Measurements from ENCODE around the gene FAM184A. TPM values are rescaled to one million over a fixed set of nuclear protein-coding genes. Genes with fewer than 3 reads are reported as not detected.
"Not testable (repeated sequence)": the region's sequence is repeated elsewhere in the genome, so short reads cannot be mapped to it uniquely, and the experiment has no call there.

The FAM184A gene
- total and polyA plus RNA-seq, 4 donors, result 15.7 to 44.2 (median 33.4) TPM

DNA sequence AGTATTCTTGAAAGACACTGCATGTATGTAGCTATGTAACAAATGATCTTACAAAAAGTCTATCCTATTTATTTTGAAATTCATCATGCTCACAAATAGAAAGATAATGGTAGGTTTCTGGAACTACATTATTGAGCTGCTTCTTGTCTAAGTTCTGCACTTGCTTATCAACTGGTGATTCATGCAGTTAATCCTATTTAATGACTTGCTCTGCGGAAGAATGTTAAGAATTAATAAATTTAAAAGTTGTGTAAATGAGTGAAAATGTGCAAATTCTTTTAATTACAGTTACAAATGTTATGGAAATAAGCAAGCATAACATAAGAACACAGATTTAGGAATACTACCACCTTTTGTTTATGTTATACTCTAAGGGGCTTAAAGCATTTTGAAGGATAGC is 76.4 kb downstream of the FAM184A start:
- no peak overlapping the region for H3K4me3 ChIP-seq (ENCODE audit: low read depth, low read length)
- no peaks in the 10 kb centered on the region for H3K9me3 ChIP-seq (ENCODE audit: control insufficient read depth, insufficient read depth, low read length)
- H3K27ac ChIP-seq (ENCODE audit: low read depth, low read length), result no peak overlapping the region
- peaks cover 2% of the 10 kb centered on the region for H3K36me3 ChIP-seq (ENCODE audit: control insufficient read depth, insufficient read depth, low read length)
- no peaks in the 10 kb centered on the region for H3K27me3 ChIP-seq (ENCODE audit: control insufficient read depth, insufficient read depth, low read length)
- WGBS (ENCODE audit: insufficient coverage), result no CpG with 5 or more reads among the region's 1 CpG
- no peaks in the 10 kb centered on the region for H3K4me1 ChIP-seq (ENCODE audit: control insufficient read depth, insufficient read depth, low read length)
- DNase-seq (ENCODE audit: low read depth in 4 of 6, low spot score in 6 of 6), result no peak

GRCh38 chr6:118999494-119000040 is 78.9 kb downstream of the FAM184A start:
- Histone ChIP-seq H3K4me3 (ENCODE audit: low read depth, low read length) (no peak overlapping the region), H3K36me3 (ENCODE audit: control insufficient read depth, insufficient read depth, low read length) (peaks cover 2% of the 10 kb centered on the region), H3K9me3 (ENCODE audit: control insufficient read depth, insufficient read depth, low read length) (no peaks in the 10 kb centered on the region), H3K27ac (ENCODE audit: low read depth, low read length) (no peak overlapping the region), H3K27me3 (ENCODE audit: control insufficient read depth, insufficient read depth, low read length) (no peaks in the 10 kb centered on the region), H3K4me1 (ENCODE audit: control insufficient read depth, insufficient read depth, low read length) (no peaks in the 10 kb centered on the region)
- no CpG with 5 or more reads among the region's 1 CpG for WGBS (ENCODE audit: insufficient coverage)
- no peak for DNase-seq (ENCODE audit: low read depth in 4 of 6, low spot score in 6 of 6)

DNA sequence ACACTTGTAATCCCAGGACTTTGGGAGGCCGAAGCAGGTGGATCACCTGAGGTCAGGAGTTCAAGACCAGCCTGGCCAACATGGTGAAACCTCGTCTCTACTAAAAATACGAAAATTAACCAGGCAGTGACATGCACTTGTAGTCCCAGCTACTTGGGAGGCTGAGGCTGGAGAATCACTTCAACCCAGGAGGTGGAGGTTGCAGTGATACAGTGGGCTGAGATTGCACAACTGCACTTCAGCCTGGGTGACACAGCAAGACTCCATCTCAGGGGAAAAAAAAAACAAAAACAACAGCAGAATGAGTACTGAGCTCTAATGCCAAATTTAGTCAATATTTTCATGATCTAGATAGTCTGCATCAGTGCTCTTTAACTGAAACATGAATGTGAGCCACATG is 81.0 kb downstream of the FAM184A start:
- not testable (repeated sequence) for H3K27ac ChIP-seq (ENCODE audit: low read depth, low read length); H3K4me1 ChIP-seq (ENCODE audit: control insufficient read depth, insufficient read depth, low read length); H3K9me3 ChIP-seq (ENCODE audit: control insufficient read depth, insufficient read depth, low read length); H3K36me3 ChIP-seq (ENCODE audit: control insufficient read depth, insufficient read depth, low read length); DNase-seq (ENCODE audit: low read depth in 4 of 6, low spot score in 6 of 6); H3K27me3 ChIP-seq (ENCODE audit: control insufficient read depth, insufficient read depth, low read length); H3K4me3 ChIP-seq (ENCODE audit: low read depth, low read length)
- 97% methylated on average over 3 of the region's 3 CpGs for WGBS (ENCODE audit: insufficient coverage)

DNA sequence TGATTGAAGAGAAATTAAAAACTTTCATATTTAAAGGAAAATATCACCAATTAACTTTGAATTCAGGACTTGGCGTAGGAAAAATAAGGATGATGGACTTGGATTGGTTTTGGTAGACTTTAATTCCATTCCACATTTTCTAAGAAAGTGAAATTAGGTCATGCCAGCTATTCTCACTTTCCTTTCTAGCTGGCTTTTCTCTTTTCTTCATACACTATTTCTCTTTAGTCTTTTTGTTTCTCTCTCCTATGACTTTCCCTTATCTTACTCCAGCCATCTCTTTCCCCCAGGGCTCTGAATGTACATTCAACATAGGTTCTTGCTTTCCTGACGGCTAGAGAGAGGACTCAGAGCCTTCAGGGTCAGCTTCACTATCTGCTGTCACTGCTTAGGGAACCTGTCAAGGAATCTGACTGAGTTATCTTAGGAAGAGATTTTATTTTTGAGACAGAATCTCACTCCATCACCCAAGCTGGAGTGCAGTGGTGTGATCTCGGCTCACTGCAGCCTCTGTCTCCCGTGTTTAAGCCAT is 82.1 kb downstream of the FAM184A start:
- WGBS (ENCODE audit: insufficient coverage), result 80% methylated on average over 1 of the region's 4 CpGs
- no peaks in the 10 kb centered on the region for H3K27me3 ChIP-seq (ENCODE audit: control insufficient read depth, insufficient read depth, low read length)
- H3K4me3 ChIP-seq (ENCODE audit: low read depth, low read length), result no peak overlapping the region
- no peaks in the 10 kb centered on the region for H3K4me1 ChIP-seq (ENCODE audit: control insufficient read depth, insufficient read depth, low read length)
- DNase-seq (ENCODE audit: low read depth in 4 of 6, low spot score in 6 of 6), result no peak
- no peak overlapping the region for H3K27ac ChIP-seq (ENCODE audit: low read depth, low read length)
- H3K36me3 ChIP-seq (ENCODE audit: control insufficient read depth, insufficient read depth, low read length), result peaks cover 2% of the 10 kb centered on the region
- H3K9me3 ChIP-seq (ENCODE audit: control insufficient read depth, insufficient read depth, low read length), result no peaks in the 10 kb centered on the region

- no peaks in the 10 kb centered on the region for H3K9me3 ChIP-seq (ENCODE audit: control insufficient read depth, insufficient read depth, low read length)
- no peak overlapping the region for H3K27ac ChIP-seq (ENCODE audit: low read depth, low read length)
- DNase-seq (ENCODE audit: low read depth in 4 of 6, low spot score in 6 of 6), result no peak
- 100% methylated on average over 2 of the region's 3 CpGs for WGBS (ENCODE audit: insufficient coverage)
- H3K4me3 ChIP-seq (ENCODE audit: low read depth, low read length), result no peak overlapping the region
- H3K4me1 ChIP-seq (ENCODE audit: control insufficient read depth, insufficient read depth, low read length), result no peaks in the 10 kb centered on the region
- peaks cover 3% of the 10 kb centered on the region for H3K36me3 ChIP-seq (ENCODE audit: control insufficient read depth, insufficient read depth, low read length)
- no peaks in the 10 kb centered on the region for H3K27me3 ChIP-seq (ENCODE audit: control insufficient read depth, insufficient read depth, low read length)
Observed at GRCh38 chr6:118993803-118994251, 84.6 kb downstream of the FAM184A start.

DNA sequence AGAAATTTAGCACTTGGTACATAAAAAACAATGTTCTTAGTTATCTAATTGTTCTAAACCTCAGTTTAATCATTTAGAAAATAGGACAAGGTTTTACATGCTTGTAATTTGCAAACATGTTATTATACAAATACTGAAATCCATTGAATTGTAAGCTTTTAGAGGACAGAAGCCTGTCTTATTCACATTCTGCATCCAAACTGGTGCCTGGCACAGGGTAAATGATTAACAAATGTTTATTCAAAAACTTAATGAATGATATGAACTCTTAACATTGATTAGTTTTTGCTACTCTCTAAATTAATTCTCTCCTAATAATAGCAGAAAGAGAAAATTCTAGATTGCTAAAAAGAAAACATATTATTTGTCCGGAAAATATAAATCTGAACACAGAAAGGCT is 85.1 kb downstream of the FAM184A start:
- no CpG with 5 or more reads among the region's 1 CpG for WGBS (ENCODE audit: insufficient coverage)
- no peak overlapping the region for H3K27ac ChIP-seq (ENCODE audit: low read depth, low read length)
- H3K4me1 ChIP-seq (ENCODE audit: control insufficient read depth, insufficient read depth, low read length), result no peaks in the 10 kb centered on the region
- H3K9me3 ChIP-seq (ENCODE audit: control insufficient read depth, insufficient read depth, low read length), result no peaks in the 10 kb centered on the region
- DNase-seq (ENCODE audit: low read depth in 4 of 6, low spot score in 6 of 6), result no peak
- H3K4me3 ChIP-seq (ENCODE audit: low read depth, low read length), result no peak overlapping the region
- peaks cover 3% of the 10 kb centered on the region for H3K36me3 ChIP-seq (ENCODE audit: control insufficient read depth, insufficient read depth, low read length)
- no peaks in the 10 kb centered on the region for H3K27me3 ChIP-seq (ENCODE audit: control insufficient read depth, insufficient read depth, low read length)

GRCh38 chr6:118992186-118992795 is 86.2 kb downstream of the FAM184A start:
- H3K36me3 ChIP-seq (ENCODE audit: control insufficient read depth, insufficient read depth, low read length), result peaks cover 3% of the 10 kb centered on the region
- no peaks in the 10 kb centered on the region for H3K9me3 ChIP-seq (ENCODE audit: control insufficient read depth, insufficient read depth, low read length)
- WGBS (ENCODE audit: insufficient coverage), result 86% methylated on average over 3 of the region's 4 CpGs
- H3K4me3 ChIP-seq (ENCODE audit: low read depth, low read length), result no peak overlapping the region
- H3K27ac ChIP-seq (ENCODE audit: low read depth, low read length), result no peak overlapping the region
- no peaks in the 10 kb centered on the region for H3K27me3 ChIP-seq (ENCODE audit: control insufficient read depth, insufficient read depth, low read length)
- DNase-seq (ENCODE audit: low read depth in 4 of 6, low spot score in 6 of 6), result no peak
- no peaks in the 10 kb centered on the region for H3K4me1 ChIP-seq (ENCODE audit: control insufficient read depth, insufficient read depth, low read length)

DNA sequence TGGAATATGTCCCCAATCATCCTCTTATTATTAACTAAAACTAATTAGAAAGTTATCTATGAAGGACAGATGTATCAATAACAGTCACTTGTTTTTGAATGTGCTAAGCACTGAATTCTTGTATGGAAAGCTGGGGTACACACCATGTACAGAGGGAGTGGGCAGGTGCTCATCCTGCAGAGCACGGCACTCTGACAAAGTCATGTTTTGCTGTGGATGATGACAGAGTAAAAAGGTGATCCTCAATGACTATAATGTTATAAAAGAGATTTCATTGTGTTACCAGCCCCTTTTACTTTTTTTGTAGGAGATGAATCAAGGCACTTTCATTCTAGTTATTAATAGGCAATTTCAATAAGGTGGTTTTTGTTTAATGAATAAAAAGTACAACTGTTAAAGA is 92.2 kb downstream of the FAM184A start:
- no peak for DNase-seq (ENCODE audit: low read depth in 4 of 6, low spot score in 6 of 6)
- no peaks in the 10 kb centered on the region for H3K9me3 ChIP-seq (ENCODE audit: control insufficient read depth, insufficient read depth, low read length)

DNA sequence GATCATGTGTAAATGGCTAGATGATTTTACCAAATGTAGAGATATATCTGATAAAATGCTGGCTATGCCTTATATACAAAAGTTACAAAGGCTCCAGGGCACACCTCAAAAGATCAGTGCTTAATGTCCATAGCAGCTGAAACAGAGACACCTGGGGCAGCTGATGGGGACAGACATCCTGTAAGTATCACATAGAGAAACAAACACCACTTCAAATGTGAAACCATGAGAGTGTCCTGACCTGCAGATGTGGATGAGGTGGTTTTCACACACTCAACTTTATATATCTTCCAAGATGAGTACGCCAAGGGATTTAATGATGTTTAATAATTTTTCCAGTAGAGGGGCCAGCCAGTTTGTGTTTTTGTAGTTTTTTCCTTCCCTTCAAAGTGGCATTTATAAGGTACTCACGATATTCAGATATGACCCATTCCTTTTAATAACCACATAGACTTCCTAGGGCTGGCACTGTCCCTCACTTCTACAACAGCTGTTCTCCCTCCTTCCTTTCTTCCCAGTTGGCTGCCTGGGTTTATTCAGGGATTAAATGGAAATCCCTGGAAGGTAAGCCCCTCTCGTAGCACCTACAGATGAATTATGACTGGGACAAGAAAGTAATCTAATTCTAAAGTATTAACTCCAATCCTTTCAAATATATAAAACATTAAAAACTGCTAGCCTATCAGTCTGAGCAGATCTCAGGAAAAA is 93.2 kb downstream of the FAM184A start:
- WGBS (ENCODE audit: insufficient coverage), result no CpG with 5 or more reads among the region's 3 CpGs
- Histone ChIP-seq H3K4me1 (ENCODE audit: control insufficient read depth, insufficient read depth, low read length) (no peaks in the 10 kb centered on the region), H3K36me3 (ENCODE audit: control insufficient read depth, insufficient read depth, low read length) (no peaks in the 10 kb centered on the region), H3K9me3 (ENCODE audit: control insufficient read depth, insufficient read depth, low read length) (no peaks in the 10 kb centered on the region), H3K27ac (ENCODE audit: low read depth, low read length) (no peak overlapping the region), H3K27me3 (ENCODE audit: control insufficient read depth, insufficient read depth, low read length) (no peaks in the 10 kb centered on the region), H3K4me3 (ENCODE audit: low read depth, low read length) (no peak overlapping the region)
- DNase-seq (ENCODE audit: low read depth in 4 of 6, low spot score in 6 of 6), result no peak

More for the DNA sequence above, 92.2 kb downstream of the FAM184A start:
- WGBS (ENCODE audit: insufficient coverage), result 100% methylated on average over 1 of the region's 1 CpG
- no peak overlapping the region for H3K27ac ChIP-seq (ENCODE audit: low read depth, low read length)
- H3K4me1 ChIP-seq (ENCODE audit: control insufficient read depth, insufficient read depth, low read length), result no peaks in the 10 kb centered on the region
- peaks cover 3% of the 10 kb centered on the region for H3K36me3 ChIP-seq (ENCODE audit: control insufficient read depth, insufficient read depth, low read length)
- H3K4me3 ChIP-seq (ENCODE audit: low read depth, low read length), result no peak overlapping the region
- H3K27me3 ChIP-seq (ENCODE audit: control insufficient read depth, insufficient read depth, low read length), result no peaks in the 10 kb centered on the region

All from spinal cord (tissue), 10 donors.